Measurements from ENCODE around the gene EFR3B. TPM values are rescaled to one million over a fixed set of nuclear protein-coding genes. Genes with fewer than 3 reads are reported as not detected.
A peak's percentile ranks its signal among the peaks of the same experiment; 100 is the strongest.

EFR3B gene
- total and polyA plus RNA-seq, 2 of the 13 experiments (the other 11 are each of a cell fraction or from before 2014, with no cell fraction given), result 0.42 TPM

GRCh38 chr2:25041307-25041927, 459 bp upstream of the EFR3B start (continued):
- TF ChIP-seq U2AF1 (optimal IDR thresholded peaks at IDR 0.05; ENCODE audit: low read depth, low read length), result no peak
- TF ChIP-seq ZNF30 (CRISPR knock-in tag; IDR thresholded peaks at IDR 0.05), result no peak
- no peak; the same call in 1 of the 2 replicates for TF ChIP-seq ZIK1 (CRISPR knock-in tag; IDR thresholded peaks at IDR 0.05; ENCODE audit: borderline replicate concordance, low read depth)
- TF ChIP-seq ZNF274 (CRISPR knock-in tag; IDR thresholded peaks at IDR 0.05), result peak; percentile 71; the same call in 1 of the 2 replicates
- no peak for TF ChIP-seq ZNF703 (CRISPR knock-in tag; IDR thresholded peaks at IDR 0.05; ENCODE audit: borderline replicate concordance)
- no peak for TF ChIP-seq ZNF335 (CRISPR knock-in tag; IDR thresholded peaks at IDR 0.05)
- TF ChIP-seq SAP130 (CRISPR knock-in tag; IDR thresholded peaks at IDR 0.05; ENCODE audit: low read depth), result peak; percentile 35; the same call in 1 of the 2 replicates
- TF ChIP-seq GPBP1L1 (CRISPR knock-in tag; IDR thresholded peaks at IDR 0.05), result no peak
- TF ChIP-seq MXD3 (CRISPR knock-in tag; IDR thresholded peaks at IDR 0.05), result no peak
- no peak for TF ChIP-seq ZUFSP (CRISPR knock-in tag; IDR thresholded peaks at IDR 0.05; ENCODE audit: borderline replicate concordance)
- no peak for TF ChIP-seq ZBTB34 (CRISPR knock-in tag; IDR thresholded peaks at IDR 0.05)
- no peak for TF ChIP-seq CEBPG (CRISPR knock-in tag; IDR thresholded peaks at IDR 0.05)
- no peak for TF ChIP-seq ZNF878 (CRISPR knock-in tag; IDR thresholded peaks at IDR 0.05)
- TF ChIP-seq HNRNPH1 (optimal IDR thresholded peaks at IDR 0.05; ENCODE audit: low read depth, low read length), result no peak
- TF ChIP-seq TCF12 (IDR thresholded peaks at IDR 0.05), result no peak
- TF ChIP-seq TCF12 (CRISPR knock-in tag; IDR thresholded peaks at IDR 0.05), result no peak
- TF ChIP-seq TIGD3 (CRISPR knock-in tag; IDR thresholded peaks at IDR 0.05; ENCODE audit: borderline replicate concordance), result no peak; the same call in 1 of the 2 replicates
- TF ChIP-seq ZFP36L2 (CRISPR knock-in tag; IDR thresholded peaks at IDR 0.05), result no peak
- no peak for TF ChIP-seq RAD51 (IDR thresholded peaks at IDR 0.05; ENCODE audit: borderline replicate concordance)
- TF ChIP-seq SIX1 (CRISPR knock-in tag; IDR thresholded peaks at IDR 0.05; ENCODE audit: borderline replicate concordance), result no peak
- no peak for TF ChIP-seq HINFP (CRISPR knock-in tag; IDR thresholded peaks at IDR 0.05; ENCODE audit: low read depth)
- TF ChIP-seq PLRG1 (conservative IDR thresholded peaks at IDR 0.05), result no peak
- no peak for TF ChIP-seq ZNF7 (CRISPR knock-in tag; IDR thresholded peaks at IDR 0.05)
